Measurements from ENCODE around the gene GGTLC3.
"Not testable (repeated sequence)": the region's sequence is repeated elsewhere in the genome, so short reads cannot be mapped to it uniquely, and the experiment has no call there.

DNA sequence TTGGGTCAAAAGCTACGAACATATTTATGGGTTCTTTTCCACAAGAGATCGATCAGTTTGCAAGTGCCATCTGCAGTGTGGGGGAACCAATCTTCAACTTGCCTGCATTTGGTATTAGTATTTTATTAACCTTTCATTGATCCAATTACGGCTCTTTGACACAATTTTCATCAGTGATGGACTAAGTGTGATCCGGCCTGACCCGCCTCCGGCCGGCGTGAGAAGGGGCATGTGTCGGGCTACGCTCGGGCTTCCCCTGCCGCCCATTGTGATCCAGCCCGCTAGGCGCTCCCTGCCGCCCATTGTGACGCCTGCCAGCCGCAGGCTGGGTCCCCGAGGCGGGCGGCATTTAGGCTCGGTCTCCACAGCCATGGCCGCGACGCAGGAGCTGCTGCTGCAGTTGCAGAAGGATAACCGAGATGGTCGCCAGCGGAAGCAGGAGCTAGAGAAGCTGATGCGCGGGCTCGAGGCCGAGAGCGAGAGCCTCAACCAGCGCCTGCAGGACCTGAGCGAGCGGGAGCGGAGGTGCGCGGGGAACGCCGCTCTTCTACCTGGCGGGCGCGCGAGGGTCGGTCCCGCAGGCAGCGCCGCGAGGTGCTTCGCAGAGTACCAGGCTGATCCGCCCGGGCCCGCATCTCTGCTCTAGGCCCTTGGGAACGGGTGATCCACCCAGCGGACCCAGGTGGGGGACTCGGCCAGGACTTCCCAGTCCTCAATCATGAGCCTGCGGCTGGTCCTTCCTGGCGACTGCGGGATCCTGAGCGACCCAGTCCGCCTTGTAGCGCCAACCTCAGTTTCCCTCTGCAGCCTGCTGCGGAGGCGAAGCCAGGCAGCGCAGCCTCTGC is 10.0 kb upstream of the GGTLC3 start, which contains the start of gene TMEM191B:
- TF ChIP-seq, protein P1, sequence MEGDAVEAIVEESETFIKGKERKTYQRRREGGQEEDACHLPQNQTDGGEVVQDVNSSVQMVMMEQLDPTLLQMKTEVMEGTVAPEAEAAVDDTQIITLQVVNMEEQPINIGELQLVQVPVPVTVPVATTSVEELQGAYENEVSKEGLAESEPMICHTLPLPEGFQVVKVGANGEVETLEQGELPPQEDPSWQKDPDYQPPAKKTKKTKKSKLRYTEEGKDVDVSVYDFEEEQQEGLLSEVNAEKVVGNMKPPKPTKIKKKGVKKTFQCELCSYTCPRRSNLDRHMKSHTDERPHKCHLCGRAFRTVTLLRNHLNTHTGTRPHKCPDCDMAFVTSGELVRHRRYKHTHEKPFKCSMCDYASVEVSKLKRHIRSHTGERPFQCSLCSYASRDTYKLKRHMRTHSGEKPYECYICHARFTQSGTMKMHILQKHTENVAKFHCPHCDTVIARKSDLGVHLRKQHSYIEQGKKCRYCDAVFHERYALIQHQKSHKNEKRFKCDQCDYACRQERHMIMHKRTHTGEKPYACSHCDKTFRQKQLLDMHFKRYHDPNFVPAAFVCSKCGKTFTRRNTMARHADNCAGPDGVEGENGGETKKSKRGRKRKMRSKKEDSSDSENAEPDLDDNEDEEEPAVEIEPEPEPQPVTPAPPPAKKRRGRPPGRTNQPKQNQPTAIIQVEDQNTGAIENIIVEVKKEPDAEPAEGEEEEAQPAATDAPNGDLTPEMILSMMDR (conservative IDR thresholded peaks at IDR 0.05) = not testable (repeated sequence)
- TF ChIP-seq ZFX (IDR thresholded peaks at IDR 0.05) = not testable (repeated sequence)
